Upper lobe of left lung (tissue), 4 donors: ENCODE results near the gene BBS9.

Experiments used
- POLR2A ChIP-seq, 4 donors: fragments of 450-650 bp; IDR thresholded peaks; one replicate each; pipeline ENCODE4 v1.5.1; 2016 to 2017; ENCODE audit warnings: antibody characterized with exemption in 4 of 4, mild to moderate bottlenecking in 2 of 4
- POLR2AphosphoS5 ChIP-seq, 2 donors: sonication (generic); formaldehyde crosslinking; IDR thresholded peaks; one replicate each; pipeline ENCODE4 v1.5.1; 2017; ENCODE audit warnings: antibody characterized with exemption in 2 of 2

DNA sequence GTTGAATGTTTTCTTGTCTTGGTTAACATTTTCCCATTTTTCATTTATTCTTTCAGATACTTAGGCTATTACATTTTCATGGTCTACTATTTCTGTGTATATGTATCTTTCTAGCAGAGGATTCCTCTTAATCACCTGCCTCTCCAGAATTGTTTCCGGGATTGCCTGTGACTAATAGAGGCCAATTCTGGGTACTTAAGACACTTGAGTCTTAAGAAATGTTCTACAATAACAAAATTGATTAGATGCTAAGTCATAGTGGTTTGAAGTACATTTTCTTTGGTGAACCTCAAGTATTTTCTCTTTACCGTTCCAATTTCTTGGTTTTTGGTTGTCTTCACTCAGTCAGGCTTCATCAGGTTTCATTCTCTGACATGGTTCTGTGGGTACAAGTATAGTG, 26.4 kb downstream of the BBS9 start:
- TF ChIP-seq POLR2A (IDR thresholded peaks at IDR 0.05) (no peak), POLR2AphosphoS5 (IDR thresholded peaks at IDR 0.05) (no peak)
